ENCODE data around the gene MEOX1.

MEOX1 gene

DNA sequence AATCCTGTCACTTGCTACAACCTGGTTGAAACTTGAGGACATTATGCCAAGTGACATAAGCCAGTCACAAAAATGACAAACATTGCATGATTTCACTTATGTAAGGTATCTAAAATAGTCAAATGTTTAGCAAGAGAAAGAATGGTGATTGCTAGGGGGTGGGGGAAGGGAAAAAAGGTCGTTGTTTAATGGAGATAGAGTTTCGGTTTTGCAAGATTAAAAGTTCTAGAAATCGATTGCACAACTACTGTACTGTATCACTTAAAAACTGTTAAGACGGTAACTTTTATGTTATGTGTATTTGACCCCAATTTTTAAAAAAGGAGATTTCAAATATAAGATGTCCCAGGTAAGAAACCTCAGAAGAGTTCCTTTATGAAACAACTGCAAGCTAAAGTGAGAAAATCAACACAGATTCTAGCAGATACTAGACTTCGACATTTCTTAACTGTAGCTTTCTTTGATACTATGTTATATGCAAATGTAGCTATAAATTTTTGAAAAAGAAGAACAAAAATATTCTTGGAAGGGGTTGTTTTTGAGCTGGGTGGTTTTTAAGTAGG is 5.9 kb downstream of the MEOX1 start:
- no peak for DNase-seq (ENCODE audit: low read depth)

DNA sequence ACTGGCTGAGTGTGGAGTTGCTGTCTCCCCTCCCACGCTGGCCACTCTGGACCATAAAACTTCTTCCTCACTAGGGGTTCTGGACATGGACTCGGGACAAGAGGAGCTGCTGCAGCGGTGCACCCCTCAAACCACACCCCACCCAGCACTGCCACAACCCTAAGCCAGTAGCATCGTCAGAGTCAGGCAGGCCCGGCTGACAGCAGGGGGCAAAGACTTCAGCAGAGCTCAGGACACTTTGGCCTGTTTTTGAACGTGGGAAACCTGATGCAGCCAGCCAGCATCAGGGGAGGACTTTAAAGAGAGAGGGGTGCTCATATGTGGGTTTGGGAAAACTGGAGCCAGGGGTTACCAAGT is 9.6 kb downstream of the MEOX1 start:
- DNase-seq (ENCODE audit: low read depth) = no peak

DNA sequence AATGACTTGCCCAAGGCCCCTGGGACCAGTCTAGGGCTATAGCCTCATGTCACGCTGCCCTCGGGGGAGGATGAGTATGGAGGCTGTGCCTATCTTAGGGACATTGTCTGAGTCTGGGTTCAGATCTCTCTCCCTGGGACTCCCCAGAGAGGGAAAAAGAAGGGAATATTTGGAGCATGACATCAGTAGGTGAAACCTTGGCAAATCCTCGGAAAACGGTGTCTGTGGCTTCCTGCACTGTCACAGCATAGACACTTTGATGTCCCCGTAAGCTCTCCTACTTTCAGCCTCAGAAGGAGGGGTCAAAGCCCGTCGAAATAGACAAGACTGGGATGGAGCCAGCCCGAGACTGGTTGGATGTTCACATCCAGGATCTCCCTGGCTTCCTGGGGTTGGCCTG is 11.3 kb downstream of the MEOX1 start:
- DNase-seq (ENCODE audit: low read depth) = no peak

DNA sequence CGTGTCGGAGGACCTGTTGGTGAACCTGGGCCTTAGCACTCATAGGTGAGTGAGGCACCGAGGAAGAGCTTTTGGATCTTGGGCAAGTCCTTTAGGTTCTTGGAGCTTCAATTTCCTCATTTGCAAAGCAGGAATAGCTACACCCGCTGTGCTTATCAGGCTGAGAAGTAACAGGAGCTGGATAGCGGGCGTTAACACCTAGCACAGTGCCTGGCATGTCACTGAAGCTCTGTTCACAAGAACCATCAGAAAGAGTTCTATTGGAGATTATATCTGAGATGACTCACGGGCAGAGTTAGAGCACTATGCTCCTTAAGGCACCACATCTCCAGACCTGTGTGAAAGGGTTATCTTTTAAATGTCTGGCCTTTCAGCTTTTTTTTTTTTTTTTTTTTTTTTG is 12.8 kb downstream of the MEOX1 start:
- DNase-seq (ENCODE audit: low read depth) = no peak

DNA sequence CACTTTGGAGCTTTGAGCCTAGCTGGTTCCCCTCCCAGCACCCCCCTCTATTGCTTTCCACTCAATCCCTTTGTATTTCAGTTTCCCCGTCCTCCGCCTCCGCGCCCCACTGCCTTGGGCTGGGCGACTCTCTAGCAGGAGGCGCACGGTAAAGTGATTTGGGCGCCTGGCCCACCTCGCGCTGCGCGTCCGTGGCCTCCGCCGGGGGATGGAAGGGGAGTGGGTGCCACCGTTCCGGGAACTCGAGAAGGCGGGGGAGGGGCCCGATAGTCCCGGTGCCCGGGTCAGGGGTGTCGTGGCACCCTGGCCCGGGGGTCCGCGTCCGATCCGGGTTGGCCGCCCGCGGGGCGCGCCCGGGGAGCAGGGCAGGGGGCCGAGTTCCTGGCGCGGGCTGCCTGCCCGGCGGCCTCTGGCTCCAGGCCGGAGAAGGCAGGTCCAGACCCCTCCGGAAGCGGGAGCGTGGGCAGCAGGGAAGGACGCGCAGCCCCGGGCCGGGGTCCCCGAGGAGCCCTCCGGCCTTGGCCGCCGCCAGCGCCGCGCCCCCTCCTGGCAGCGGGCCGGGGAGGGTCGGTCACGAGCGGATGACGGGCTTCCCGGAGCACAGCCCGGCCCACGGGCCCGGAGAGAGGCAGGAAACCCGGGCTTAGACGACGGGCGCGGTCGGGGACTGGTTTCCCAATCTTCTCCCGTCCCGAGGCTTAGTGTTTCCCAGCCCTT is 15.8 kb downstream of the MEOX1 start:
- no peak for DNase-seq (ENCODE audit: low read depth)

DNA sequence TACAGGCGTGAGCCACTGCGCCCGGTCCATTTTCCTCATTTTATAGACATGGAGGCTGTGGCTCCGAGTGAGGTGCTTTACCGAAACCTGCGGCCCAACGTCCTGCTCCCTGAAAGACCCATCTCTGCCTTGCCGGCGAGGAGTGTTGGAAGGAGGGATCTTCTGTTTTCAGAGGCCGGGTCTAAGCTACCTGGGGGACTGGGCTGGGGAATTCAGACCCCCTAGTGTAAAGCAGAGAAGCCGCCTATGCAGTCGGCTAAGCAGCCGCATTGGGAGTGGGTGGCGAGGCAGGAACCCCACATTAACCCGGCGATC is 16.3 kb downstream of the MEOX1 start:
- no peak for DNase-seq (ENCODE audit: low read depth)

DNA sequence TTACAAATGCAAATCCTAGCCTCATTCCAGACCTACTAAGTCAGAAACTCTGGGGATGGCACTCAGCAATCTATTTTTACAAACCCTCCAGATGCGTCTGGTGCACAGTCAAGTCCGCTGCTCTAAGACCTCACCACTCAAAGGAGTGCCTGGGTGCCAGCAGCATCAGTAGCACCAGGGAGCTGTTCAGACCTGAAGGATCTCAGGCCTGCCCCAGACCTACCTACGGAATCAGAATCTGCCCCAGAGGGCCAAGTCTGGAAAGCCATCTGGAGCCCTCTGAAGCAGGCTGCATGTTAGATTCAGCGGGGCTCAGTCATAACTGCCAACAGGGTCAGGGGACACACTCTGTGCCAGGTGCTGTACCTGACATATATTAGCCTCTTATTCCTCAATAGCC is 17.6 kb downstream of the MEOX1 start:
- no peak for DNase-seq (ENCODE audit: low read depth)

DNA sequence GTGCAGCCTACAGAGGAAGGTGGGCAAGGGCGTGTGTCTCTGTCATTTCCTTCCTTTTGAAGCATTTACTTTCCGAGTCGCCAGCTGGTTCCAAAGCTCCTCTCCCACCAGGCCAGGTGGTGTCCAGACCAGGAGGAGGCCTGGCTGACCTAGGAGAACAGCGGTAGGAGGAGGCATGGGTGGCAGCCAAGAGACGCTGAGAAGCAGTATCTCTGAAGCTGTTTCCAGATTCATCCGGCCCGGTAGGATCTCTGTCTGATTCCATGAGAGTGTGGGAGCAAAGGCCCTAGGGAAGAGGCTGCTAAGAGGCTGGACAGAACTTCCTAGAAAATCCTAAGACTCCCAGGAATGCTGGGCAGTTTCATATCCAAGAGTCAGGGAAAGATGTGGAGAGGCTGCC is 20.3 kb downstream of the MEOX1 start:
- no peak for DNase-seq (ENCODE audit: low read depth)

DNA sequence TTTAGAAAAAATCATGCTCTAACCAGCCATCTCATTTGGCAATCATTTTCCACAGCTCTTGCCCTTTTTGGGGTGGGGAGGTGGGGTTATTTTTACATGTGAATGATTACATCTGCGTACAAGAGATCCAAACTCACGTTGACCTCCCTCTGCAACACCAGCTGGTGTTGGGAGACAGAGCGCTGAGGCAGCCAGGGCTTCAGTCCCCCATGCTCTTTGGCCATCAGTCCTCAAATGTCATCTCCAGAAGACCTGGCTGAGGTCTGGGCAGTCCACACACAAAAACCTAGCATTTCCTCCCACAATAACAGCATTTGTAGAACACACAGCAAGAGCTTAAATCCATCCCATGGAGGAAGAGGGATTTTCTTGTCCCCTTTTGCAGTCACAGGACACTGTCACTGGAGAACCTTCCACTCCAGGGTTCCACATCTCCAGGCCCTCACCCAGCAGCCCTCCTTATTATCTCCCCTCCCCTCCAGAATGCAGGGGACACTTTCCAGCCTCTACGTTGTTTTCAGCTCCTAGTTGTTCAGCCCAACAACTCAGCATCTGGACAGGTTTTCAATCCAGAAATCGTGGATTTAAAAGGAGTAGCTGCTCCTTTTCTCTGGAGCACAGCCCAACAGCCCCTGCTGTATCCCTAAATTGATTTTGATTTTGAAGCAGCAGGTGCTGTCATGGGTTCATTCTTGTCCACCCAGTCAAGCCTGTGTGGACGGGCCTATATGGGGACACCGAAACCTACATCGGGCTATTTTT is 21.1 kb downstream of the MEOX1 start:
- DNase-seq (ENCODE audit: low read depth) = no peak

DNA sequence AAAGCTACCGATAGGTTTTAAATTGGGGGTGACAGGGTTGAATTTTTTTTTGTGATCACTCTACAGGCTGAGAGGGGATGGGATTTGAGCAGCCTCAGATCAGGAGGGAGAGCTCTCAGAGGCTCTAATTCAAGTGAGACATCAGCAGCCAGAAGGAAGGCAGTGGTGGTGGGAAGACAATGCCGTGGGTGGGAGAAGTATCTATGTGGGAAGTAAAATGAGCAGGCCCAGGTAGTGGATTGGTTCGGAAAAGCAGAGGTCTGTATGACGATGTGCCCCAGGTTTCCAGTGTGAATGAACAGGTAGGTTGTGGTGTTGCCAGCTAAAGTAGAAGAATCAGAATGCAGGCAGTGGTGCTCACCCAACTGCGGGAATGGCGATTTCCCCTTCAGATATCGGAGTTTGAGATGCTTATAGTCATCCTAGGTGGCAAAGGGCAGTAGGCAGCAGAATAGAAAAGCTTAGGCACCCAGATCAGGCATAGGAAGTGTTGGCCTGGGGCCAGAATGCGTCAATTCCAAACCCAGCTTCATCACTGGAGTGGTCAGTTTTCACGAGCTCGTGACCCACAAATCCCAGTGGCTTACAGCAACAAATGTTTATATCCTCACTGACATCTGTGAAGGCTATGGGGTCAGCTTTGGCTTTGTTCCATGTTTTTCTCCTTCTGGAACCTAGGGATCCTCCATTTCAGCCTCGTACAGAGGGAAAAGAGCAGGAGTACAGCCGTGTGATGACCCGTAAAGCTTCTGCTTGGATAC is 24.0 kb downstream of the MEOX1 start:
- no peak for DNase-seq (ENCODE audit: low read depth)

DNA sequence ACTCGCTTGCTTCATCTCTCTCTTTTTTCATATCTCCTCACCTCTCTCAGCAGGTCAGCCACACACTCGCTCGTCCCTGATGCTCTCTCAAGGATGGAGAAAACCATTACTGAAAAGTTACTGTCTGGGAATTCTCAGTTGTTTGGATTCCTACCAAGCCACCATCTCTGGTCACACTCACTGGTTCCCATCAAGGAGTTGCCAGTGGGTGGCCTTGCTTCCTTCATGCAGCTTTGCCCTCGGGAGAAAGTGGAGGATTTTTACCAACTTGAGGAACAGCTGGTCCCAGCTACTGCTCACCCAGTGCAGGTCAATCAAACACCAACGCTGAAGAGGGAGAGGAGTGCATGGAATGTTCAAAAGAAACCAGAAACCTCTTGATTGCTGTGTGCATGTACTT is 25.3 kb downstream of the MEOX1 start:
- no peak for DNase-seq (ENCODE audit: low read depth)

DNA sequence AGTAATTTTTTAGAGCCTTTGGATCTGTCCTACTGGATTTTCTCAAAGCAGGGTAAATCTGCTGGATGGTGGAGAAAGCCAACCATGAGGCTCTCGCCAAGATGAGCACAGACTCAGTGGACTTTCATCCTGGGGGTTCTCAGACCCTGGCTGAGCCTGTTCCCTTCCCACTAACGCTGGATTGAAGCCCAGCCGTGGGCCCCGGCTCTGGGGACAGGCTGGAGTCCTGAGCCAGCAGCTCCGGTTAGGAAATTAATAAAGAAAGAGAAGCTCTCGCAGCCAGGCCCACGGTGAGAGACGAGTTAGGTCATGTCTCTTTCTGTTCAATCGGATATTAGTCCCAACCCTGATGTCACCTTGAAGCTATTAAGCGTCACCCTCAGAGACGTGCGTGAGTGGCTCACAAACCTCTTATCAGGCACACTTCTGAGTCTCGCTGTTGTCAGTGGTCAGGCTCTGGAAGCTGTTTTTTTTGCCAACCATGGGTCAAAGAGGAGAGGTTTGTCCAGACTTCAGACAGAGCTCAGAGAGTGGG is 27.1 kb downstream of the MEOX1 start:
- no peak for DNase-seq (ENCODE audit: low read depth)

DNA sequence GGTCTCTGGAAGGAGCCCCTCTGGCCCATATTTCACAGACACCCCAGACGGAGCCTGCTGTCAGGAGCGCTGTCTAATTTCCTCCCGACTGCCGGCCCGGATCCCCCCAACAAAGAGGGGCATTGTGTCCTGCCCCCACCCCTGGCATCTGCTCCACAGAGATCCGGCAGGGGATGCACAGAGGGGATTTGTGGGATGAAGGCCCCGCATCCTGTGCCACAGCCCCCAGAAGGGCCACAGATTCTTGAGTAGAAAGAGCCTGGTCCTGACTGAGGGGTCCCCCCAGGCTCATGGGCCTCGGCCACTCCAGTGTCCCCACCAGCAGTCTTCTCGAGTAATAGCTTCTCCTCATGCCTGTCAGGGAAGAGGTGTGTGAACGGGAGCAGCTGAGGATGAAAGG is 29.5 kb downstream of the MEOX1 start:
- no peak for DNase-seq (ENCODE audit: low read depth)

DNA sequence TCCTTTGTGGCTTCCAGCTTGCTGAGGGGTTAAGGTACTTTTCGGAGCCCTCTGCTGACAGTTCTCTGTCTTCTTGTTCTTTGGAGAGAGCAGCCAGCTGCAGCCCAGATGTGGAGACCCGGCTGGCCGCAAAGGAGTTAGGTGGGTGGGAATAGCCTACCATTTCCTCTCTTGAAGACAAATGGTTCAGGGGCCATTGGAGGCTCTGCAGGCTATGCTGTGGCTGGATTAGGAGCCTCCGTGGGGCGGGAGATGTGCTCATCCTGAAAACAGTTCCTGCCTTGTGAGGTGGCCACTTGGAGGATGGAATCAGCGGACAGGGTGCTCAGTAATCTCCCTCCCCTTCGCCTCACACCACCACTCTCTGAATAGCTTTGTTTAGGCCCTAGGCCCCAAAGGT is 30.3 kb downstream of the MEOX1 start:
- DNase-seq (ENCODE audit: low read depth) = no peak

DNA sequence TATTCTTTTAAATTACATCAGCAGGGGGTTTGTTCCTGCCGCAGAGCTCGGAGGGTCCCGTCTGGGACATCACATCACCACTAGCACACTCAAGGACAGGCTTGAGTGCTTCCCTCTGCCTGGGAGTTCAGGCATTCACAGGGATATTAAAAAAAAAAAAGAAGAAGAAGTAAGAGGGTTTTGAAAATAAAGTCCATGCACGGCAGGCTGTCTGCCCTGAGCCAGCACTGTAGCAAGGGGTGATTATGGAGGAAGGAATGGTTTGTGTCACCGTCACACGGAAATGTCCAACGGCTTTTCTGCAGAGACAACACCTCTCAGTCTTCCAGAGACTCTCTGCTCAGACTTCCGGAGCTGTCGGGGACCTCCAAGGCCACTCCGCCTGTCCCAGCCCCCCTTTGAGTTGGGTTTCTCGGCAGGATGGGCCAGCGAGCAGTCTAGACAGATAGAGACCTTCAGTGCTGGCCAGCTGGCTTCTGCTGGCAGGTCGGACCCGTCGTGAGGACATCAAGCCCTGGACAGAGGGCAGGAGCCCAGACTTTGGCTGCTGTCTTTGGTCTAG is 33.6 kb downstream of the MEOX1 start:
- DNase-seq (ENCODE audit: low read depth) = no peak

DNA sequence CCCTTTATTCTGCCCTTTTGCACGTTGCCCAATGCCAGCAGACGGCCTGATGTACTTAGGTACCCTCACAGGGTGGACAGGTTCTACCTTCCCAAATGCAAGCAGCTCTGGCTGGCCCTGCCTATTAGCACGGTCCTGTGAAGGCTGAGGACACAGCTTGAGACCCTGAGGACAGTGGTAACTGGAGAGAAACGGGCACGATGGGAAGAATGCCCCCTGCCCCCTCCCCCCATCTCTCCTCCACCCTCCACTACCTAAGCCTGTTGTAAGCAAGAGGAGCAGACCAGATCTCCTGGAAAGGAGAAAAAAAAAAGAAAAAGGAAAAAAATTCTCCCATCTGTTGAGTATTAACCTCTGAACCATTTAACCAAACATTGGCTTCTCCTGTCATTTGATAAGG is 34.1 kb downstream of the MEOX1 start:
- no peak for DNase-seq (ENCODE audit: low read depth)

DNA sequence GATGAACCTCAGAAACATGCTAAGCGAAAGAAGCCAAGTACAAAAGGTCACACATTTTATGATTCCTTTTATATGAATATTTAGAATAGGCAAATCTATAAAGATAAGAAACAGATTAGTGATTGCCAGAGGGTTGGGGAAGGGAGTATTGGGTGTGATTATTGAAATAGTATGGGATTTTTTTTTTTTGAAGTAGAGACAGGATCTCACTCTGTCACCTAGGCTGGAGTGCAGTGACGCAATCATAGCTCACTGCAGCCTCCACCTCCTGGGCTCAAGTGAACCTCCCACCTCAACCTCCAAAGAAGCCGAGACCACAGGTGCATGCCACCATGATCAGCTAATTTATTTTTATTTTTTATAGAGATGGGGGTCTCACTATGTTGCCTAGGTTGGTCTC is 35.7 kb downstream of the MEOX1 start:
- DNase-seq (ENCODE audit: low read depth) = no peak

DNA sequence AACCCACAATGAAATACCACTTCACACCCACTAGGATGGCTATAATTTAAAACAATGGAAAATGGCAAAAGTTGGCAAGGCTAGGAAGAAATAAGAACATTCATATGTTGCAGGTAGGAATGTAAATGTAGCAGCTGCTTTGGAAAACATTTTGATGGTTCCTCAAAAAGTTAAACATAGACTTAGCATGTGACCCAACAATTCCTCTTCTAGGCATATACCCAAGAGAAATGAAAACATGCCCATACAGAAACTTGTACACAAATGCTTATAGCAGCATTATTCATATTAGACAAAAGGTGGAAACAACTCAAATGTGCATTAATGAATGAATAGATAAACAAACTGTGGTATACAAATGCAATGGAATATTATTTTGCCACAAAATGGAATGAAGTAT is 36.1 kb downstream of the MEOX1 start:
- no peak for DNase-seq (ENCODE audit: low read depth)

DNA sequence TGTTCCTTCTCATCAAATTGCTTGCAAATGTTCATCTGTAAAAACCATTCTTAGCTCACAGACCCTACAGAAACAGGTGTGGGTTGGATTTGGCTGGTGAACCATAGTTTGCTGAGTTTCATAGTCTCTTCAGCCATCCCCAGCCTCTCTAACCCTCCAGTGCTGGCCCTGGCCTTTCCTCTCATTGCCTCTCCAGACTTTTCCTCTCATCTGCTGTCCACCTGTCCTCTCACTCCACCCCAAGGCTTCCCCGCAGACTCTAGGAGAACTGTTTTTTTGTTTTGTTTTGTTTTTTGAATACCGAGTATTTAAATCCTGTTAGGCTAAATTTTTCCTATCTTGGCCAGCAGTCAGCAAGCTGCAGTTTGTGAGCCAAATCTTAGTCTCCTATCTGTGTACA is 41.1 kb downstream of the MEOX1 start:
- no peak for DNase-seq (ENCODE audit: low read depth)

DNA sequence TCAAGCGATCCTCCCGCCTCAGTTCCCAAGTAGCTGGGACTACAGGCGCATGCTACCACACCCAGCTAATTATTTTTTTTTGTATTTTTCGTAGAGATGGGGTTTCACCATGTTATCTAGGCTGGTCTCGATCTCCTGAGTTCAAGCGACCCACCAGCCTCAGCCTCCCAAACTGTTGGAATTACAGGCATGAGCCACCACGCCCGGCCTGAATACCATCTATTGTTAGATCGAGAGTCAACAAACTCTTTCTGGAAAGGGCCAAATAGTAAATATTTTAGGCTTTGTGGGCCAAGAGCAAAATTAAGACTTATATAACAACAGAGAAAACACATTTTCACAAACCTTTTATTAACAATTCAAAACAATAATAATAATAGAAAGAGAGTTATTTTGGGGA is 41.6 kb downstream of the MEOX1 start:
- no peak for DNase-seq (ENCODE audit: low read depth)

DNA sequence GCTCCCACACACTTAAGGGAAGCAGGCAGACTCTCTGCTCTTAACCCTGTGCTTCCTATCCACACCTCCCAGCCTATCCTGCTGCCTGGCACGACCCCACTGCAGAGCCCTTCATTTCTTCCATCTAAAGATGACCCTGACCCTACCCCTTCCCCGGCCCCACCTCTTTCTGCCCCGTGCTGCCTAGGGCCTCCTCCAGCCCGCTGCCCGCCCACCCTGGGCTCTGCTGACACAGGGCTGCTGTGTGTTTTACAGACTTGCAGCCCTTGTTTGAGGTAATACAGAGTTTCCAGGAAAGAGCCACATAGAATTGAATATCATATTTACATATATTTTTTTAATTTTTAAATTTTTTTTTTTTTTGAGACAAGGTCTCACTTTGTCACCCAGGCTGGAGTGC is 42.0 kb downstream of the MEOX1 start:
- no peak for DNase-seq (ENCODE audit: low read depth)

DNA sequence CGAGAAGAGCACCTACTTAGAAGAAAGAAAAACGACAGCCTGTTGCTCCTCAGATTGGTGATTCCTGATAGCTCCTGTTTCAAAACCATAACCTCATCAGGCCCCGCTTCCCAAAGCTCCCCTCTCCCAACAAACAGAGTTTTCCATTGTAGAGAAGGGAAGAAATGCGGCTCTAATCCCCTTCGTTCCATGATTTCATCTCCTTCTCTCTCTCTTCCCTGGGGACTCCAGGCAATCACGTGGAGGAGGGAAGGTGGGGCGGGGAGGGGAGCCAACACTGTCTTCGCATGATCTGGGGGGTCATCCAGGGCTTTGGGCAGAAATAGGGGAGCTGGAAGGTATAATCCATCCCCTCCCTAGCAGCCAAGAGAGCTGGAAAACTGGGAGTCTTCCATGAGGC is 43.4 kb downstream of the MEOX1 start:
- no peak for DNase-seq (ENCODE audit: low read depth)

DNA sequence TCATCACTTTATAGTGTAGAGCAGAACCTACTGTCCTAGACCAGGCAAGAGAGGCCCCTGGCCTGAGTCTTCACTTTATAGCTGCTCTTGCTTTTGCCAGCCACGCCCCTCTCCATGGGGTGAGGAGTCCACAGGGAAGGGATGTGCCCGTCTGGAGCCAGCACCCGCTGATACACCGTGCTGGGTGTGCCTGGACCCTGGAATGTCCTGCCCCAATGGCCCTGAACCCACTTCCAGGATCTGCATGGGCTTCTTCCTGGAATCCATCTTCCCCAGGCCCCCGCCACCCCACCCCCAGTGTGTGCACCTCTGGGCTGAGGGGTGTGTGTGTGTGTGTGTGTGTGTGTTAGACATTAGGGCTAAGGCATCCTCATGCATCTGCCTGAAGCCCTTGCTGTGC is 44.9 kb downstream of the MEOX1 start:
- no peak for DNase-seq (ENCODE audit: low read depth)
